IPS-NIHi7 (cell line): Measurements from ENCODE around the gene NHP2.

Experiments used
- DNase-seq: peaks from one replicate; pipeline ENCODE4 v3.0.0; 2012; ENCODE audit warnings: mixed read lengths; ENCODE audit errors: extremely low spot score

NHP2 gene

GRCh38 chr5:178174456-178174855 is 20.8 kb upstream of the NHP2 start:
- DNase-seq = no peak

GRCh38 chr5:178170455-178170854 is 16.8 kb upstream of the NHP2 start:
- DNase-seq = no peak

DNA sequence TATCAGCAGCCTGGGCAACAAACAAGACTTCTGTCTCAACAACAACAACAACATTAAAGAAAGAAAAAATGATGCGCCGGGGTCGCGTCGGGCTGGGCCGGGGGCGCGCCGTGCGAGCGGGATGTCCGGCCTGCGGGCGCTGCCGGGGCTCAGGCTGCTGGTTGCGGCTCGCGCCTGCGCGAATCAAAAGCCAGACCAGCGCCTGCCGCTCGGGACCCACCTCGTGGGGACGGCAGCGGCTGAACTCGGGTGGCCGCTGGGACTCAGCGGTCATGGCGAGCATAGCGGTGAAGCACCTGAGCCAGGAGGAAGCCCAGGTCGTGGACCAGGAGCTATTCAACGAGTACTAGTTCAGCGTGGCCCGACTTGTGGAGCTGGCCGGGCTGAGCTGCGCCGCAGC is 11.9 kb upstream of the NHP2 start:
- DNase-seq = no peak

DNA sequence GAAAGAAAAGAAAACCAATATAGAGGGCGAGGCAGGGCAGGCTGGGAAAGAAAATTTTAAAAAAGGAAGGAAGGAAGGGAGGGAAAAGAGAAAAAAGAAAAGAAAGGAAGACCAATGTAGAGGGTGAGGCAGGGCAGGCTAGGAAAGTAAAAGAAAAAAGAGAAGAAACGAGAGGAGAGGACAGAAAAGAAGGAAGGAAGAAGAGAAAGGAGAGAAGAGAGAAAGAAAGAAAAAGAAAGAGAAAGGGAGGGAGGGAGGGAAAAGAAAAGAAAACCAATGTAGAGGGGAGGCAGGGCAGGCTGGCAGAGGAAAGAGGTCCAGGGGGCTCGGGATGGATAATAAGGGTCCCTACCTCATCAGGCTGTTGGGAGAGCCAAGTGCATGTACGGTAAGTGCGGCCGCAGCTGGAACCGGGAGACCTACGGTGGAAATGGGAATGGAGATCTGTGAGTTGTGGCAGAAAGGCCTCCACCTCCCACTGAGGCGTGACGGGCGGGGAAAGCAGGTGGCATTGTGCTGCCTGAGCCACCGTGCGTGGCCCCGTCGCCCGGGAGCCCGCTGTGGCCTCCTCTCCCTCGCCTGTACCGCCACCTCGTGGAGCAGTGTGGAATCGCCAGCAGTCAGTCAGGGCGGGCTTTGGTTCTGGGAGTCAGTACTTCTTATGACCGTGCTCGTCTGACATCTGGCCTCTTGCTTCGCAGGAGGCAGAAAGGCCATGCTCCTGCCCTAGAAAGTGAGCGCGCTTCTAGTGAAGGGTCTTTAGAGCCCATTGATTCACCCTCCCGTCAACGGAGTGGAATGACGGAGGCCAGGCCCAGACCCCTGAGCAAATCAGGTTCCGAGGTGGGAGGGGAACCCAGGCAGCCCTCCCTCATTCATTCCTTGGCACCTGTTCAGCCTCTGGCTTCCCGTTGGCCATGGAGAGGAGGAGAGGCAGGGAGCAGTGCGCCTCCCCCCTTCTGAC is 10.4 kb upstream of the NHP2 start:
- DNase-seq = peak; percentile 92

DNA sequence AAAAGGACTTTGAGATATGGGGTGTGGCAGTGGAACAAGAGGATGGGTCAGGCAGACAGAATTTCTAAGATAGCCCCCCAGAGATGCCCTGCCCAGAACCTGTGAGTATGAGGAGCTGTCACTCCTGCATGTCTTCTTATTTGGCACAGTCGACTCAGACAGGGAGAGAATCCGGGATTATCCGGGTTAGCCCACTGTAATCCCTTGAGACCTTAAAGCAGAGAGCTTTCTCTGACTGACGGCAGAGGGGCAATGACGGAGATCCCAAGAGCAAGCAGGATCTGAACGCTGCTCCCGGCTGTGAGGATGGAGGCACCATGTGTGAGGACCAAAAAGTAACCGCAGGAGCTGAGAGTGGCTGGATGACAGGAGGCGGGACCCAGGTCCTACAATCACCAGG is 8.8 kb upstream of the NHP2 start:
- DNase-seq = no peak

DNA sequence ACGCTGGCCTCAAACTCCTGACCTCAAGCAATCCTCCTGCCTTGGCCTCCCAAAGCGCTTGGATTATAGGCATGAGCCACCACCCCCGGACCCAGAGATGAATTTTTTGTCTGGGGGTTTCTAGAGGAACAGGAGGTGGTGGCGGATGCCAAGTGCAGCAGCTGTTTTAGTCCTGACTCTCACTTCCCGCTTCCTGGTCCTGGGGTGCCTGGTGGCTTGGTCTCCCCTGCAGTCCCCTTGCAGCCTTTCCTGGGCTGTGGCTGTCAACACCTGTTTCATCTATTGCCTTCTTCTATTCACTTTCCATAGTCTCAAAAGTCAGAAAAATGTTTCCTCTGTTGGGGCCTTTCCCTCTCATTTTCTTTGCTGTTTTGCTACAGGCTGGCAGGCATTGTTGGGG is 6.5 kb upstream of the NHP2 start:
- no peak for DNase-seq

DNA sequence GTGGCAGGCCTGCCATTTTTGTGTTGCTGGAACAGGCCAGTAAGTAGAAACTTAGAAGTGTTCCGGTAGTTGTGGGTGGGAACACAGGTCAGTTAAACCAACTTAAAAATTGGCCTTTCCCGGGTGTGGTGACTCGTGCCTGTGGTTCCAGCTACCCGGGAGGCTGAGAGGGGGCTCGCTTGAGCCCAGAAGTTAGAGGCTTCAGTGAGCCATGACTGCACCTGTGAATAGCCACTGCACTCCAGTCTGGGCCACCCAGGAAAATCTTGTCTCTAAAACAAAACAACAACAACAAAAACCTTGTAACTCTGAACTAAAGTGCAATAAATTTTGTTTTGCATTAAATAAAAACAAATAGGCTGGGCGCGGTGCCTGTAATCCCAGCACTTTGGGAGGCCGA is 1.4 kb upstream of the NHP2 start:
- DNase-seq = no peak

- DNase-seq = no peak
Measured at GRCh38 chr5:178152491-178153444, 917 bp downstream of the NHP2 start.

GRCh38 chr5:178150977-178151734 is 2.5 kb downstream of the NHP2 start:
- DNase-seq = no peak

GRCh38 chr5:178149199-178149932 is 4.3 kb downstream of the NHP2 start:
- DNase-seq = no peak

GRCh38 chr5:178147406-178147805 is 6.3 kb downstream of the NHP2 start:
- no peak for DNase-seq

DNA sequence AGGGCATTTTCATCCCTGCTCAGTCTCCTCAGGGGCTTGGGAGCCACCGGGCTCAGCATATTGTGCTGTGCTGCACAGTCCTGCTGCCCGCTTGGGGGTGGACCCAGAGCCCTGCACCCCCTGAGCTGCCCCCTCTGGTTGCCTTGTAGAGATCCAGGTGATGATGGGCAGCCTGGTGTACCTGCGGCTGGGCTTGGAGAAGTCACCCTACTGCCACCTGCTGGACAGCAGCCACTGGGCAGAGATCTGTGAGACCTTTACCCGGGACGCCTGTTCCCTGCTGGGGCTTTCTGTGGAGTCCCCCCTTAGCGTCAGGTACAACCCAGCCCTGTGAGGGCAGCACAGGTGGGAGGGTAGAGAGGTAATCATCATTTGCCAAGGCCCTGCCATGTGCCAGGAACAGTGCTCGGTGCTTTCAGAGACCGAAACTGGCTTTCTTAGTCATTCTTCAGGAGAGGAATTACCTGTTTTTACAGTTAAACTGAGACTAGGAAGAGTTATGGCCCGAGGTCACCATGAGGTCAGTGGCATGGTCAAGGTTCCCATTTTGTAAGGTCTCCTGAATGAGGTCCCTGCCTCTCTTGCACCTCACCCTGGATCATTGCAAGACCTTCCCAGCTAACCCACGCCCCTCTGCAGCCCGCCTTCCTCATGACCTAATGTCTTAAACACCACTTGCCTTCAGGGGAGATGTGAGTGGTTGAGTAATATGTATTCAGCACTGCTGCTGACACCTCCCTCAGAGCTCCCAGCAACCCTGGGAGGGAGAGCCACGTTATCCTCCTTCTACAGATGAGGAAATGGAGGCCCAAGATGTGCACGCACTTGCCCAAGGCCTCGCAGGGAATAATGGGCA is 7.5 kb downstream of the NHP2 start:
- DNase-seq = peak; percentile 88

- no peak for DNase-seq
Measured at GRCh38 chr5:178143901-178144300, 9.8 kb downstream of the NHP2 start.

DNA sequence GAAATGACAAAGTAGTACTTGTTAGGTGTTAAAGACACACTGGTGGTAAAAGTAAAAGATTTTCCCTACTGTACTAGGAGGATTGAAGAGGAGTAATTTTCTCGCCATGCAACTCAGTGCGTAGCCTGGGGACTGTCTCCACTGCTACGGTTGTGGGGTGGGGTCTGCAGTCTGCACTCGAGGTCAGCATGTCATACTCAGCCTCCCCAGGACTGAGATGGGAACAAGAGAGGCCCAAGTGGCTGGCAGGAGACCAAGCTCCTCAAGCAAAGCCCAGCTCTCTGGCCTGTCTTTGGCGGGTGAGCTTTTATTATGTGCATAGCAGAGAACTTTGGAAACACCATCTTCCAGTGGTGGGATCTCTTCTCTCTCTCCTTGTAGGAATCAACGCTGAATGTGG is 10.4 kb downstream of the NHP2 start:
- no peak for DNase-seq

DNA sequence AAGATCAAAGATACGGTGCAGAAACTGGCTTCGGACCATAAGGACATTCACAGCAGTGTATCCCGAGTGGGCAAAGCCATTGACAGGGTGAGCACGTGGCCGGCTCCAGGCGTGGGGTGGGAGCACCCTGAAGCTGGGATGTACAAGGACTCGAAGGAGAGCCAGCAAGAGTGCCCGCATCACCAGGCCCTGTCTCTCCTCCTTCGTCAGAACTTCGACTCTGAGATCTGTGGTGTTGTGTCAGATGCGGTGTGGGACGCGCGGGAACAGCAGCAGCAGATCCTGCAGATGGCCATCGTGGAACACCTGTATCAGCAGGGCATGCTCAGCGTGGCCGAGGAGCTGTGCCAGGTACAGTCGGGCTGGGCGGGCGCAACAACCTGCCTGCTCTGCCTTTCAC is 11.0 kb downstream of the NHP2 start:
- no peak for DNase-seq

DNA sequence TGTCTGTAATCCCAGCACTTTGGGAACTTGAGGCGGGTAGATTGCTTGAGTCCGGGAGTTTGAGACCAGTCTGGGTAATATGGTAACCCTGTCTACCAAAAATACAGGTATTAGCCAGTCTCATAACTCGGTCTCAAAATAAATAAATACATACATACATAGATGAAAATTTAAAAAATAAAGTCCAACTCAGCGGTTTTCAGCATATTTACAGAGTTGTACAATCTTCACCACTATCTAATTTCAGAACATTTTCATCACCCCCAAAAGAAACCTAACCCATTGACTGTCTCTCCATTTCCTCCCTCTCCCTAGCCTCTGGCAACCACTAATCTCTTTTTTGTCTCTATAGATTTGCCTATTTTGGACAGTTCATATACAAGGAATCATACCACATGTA is 12.1 kb downstream of the NHP2 start:
- no peak for DNase-seq

DNA sequence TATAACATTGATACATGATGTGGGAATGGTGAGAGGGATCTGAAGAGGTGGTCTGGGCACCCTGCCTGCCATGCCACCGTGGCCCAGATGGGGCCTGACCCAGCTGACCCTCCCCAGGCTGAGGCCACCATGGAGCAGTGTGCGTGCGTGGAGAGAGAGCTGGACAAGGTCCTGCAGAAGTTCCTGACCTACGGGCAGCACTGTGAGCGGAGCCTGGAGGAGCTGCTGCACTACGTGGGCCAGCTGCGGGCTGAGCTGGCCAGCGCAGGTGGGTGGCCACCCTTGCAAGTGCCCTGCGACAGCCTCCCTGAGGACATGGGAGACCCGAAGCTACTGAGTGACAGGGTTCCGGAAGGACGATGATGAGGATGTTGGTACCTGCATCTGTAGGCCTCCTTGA is 15.7 kb downstream of the NHP2 start:
- DNase-seq = no peak

DNA sequence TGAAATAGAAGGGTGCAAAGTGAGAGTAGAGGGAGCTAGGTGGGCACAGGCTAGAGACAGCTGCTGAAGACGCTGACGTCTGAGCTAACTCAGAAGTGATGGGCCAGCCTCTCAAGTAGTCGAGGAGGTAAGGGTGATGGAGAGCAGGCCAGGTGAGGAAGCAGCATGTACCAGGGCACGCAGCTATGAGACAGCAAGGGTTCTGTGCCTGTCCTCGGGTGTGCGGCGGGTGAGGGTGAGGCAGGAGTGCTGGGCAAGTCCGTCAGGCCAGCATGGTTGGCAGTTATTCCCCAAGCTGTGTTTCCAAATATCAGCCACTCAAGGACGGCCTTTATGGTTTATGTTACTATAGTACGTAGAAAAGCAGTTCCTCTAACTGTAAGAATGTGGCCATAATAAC is 16.7 kb downstream of the NHP2 start:
- no peak for DNase-seq

- DNase-seq = no peak
Measured at GRCh38 chr5:178131446-178131996, 22.2 kb downstream of the NHP2 start.
